HG03066 (cell line): ENCODE data around the gene MERTK.
"Not testable (repeated sequence)": the region's sequence is repeated elsewhere in the genome, so short reads cannot be mapped to it uniquely, and the experiment has no call there.

ENCODE experiments used
- ATAC-seq: cut with Tn5 transposase; IDR thresholded peaks from one replicate; pipeline ENCODE4 v1.9.1; 2021; ENCODE audit warnings: low read depth; ENCODE audit not compliant: unreplicated experiment

Gene MERTK

GRCh38 chr2:111897924-111898702 lies at the start of gene MERTK:
MERTK (plus strand) TSS chr2:111898607; CDS start chr2:111898736, 129 bp downstream.
- peak; percentile 79 for ATAC-seq

- ATAC-seq = not testable (repeated sequence)
These were observed 47.8 kb upstream of the MERTK start for GRCh38 chr2:111850646-111851045.

DNA sequence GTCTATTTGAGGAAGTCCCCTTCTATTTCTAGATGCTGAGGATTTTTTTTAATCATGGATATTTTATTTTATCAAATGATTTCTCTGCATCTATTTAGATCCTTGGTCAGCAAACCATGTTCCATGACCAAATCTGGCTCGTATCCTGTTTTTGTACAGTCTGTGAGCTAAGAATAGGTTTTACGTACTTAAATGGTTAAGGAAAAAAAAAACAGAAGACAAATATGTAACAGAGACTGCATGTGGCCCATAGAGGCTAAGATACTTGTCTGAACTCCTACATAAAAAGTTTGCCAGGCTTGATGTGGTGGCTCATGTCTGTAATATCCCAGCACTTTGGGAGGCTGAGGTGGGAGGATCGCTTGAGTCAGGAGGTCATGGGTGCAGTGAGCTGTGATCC lies 45.9 kb upstream of the MERTK start:
- ATAC-seq = not testable (repeated sequence)

DNA sequence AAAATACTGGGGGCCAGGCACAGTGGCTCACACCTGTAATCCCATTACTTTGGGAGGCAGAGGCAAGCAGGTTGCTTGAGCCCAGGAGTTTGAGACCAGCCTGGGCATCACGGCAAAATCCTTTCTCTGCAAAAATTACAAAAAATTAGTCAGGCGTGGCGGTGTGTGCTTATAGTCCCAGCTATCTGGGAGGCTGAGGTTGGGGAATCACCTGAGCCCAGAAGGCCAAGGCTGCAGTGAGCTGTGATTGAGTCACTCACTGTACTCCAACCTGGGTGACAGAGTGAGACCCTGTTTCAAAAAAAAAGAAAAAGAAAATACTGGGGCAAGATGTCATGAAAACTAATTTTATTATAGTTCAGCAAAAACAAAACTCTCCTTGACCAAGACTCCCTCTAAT lies 38.4 kb upstream of the MERTK start:
- not testable (repeated sequence) for ATAC-seq

DNA sequence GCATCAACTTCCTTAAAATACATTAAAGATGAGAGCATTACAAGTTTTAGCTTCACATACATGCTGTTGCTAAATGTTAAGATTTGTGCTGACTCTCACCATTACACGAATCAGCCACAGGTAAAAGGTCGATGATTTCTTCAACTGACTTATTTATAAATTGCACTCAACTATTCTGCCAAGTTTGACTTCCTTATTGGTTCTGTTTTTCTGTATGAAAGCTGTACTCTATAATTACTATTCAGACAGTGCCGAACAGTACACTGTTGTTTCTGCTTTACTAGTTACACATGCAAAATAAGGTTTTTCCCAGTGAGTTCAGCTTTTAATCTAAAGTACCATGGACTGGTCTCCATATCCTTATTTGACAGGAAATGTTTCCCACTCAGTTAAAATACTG lies 33.3 kb upstream of the MERTK start:
- not testable (repeated sequence) for ATAC-seq

- not testable (repeated sequence) for ATAC-seq
These were observed 25.6 kb upstream of the MERTK start for GRCh38 chr2:111872806-111873205.

DNA sequence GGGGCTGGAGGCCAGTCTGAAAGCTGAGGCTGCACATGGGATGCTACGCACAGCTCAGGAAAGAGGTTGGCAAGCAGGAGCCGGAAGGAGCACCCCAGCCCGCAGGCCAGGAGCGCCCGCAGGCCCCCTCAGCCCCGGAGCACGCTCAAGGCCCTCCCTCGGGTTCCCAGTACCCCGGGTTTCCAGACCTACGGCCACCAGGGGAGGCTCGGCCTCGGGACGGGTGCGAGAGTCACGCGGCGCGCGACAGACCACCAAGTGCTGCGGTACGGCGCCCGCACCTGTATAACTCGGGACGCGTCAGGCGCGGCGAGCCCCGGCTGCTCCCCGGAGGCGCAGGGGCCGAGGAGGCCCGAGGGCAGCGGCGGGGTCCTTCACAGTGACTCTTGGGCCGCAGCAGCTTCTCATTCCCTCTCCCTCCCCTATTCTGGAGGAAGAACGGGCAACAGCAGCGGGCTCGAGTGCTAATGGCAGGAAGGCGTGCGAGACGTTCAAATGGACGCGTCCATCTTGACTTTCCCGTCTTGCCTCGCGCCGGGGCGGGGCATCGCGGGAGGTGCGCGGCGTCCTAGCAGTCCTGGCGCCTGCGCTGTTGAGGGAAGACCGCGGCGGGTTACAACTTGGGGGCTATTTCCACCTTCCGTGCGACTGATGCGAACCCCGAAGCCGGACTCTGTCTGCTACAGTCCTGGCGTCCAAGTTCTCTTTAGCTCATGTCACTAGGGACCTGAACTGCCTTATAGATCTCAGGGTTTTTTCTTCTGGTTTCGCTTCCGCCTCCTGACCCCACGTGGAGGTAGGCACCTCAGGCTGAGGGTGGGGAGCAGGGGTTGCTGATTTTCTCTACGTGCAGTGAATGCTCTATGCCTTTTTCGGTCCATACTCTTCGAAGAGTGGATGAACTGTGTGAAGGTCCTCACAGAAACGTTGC lies 14.5 kb upstream of the MERTK start, which contains the start of gene ANAPC1:
ANAPC1 (minus strand) TSS at position 533 of the 931 bp plus-strand sequence. CDS start 3,368 bp downstream, outside the sequence.
- peak; percentile 78 for ATAC-seq

DNA sequence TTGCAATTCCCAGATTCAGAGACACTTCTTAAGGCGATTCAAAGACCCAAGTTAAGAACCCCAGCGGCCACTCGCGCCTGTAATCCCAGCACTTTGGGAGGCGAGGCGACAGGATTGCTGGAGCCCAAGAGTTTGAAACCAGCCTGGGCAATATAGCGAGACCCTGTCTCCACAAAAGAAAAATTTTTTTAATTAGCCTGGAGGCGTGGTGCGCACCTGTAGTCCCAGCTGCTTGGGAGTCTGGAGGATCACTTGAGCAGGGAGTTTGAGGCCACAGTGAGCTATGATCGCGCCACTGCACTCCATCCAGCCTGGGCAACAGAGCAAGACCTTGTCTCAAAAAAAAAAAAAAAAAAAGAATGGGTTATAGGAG lies 13.8 kb upstream of the MERTK start:
- ATAC-seq = no peak

GRCh38 chr2:111896024-111896423 lies 2.4 kb upstream of the MERTK start:
- ATAC-seq = no peak

DNA sequence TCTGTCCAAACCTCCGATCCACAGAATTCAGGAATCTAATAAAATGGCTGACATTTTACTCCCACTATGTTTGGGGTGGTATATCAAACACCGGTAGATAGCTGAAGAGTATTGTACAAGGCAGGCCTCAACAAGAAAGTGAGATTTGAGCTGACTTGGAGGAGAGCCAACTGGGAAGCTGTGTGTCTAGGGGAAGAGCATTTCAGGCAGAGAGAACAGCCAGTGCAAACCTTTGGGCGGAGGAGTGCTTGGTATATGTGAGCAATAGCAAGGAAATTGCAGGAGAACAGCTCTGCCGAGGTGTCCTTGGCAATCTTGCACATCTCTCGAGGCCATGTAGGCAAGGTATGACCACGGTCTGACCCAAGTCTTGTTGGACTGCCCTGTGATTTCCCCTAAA lies 1.8 kb upstream of the MERTK start:
- ATAC-seq = no peak

GRCh38 chr2:111897630-111897923 lies 830 bp upstream of the MERTK start:
- no peak for ATAC-seq

DNA sequence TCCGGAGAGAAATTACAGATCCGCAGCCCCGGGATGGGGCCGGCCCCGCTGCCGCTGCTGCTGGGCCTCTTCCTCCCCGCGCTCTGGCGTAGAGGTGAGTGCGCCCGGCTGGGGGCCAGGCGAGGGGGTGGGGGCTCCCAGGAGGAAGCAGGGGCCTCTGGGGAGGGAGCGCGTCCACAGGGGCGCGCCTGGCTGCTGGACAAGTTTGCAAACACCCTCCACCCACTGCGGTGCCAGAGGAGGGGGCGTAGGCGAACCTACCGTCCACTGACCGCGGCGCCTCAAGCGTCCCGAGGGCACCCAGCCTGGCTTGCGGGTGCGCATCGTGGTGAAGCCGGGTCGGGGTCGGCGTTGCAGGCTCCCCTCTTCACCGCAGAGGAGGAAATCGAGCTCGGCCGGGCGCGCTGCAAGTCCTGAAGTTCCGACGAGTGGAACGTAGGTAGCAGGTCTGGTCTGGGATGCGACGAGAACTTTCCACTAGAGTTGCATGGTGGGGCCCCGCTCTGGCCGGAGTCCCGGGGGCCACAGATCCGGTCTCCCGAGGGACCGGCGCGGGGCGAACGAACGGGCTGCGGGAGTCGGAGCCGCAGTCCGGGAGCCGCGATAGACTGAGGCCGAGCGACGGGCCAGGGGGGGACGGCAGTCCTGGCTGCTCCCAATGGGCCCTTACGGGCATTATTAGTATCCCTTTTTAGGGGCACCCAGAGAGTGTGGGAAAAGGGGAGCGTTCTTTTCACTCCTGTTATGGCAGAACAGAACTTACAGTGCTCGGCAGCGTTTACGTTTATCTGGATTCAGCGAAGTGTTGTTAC lies 502 bp downstream of the MERTK start:
- ATAC-seq = peak; percentile 24

DNA sequence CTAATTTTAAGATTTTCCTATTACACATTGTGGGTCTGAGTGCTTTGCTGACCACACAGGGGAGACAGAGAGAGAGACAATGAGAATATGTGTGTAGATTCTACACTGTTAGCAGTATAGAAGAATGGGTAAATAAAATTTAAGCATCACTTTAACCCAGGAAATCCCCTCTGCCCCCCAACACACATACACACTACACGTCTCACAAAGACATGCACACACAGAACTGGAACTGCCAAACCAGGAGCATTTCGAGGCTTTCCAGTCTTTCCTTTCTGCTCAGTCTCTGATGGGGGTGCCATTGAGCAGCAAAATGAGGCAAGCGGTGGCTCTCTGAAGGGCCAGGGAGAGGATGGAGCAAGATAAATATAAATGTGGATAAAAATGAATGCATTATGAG lies 2.5 kb downstream of the MERTK start:
- no peak for ATAC-seq

DNA sequence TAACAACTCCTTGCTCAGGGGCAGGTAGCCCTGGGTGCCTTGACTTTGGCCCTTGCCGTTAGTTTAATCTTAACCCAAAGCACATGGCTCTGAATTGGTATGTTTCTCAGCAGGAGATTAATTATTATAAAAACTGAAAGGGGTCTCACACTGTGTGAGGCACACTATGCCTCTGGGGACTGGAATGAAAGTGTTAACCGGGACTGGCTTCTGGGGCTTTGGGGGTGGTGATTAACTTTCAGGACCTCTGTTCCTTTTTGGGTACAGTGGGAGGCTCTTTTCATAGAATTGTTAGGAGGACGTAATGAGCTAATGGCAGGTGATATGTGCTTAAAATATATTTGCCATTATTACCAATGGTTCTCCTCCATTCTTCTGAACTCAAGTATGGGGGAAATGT lies 5.1 kb downstream of the MERTK start:
- ATAC-seq = no peak

- no peak for ATAC-seq
These were observed 5.6 kb downstream of the MERTK start for GRCh38 chr2:111903930-111904439.

- no peak for ATAC-seq
These were observed 6.5 kb downstream of the MERTK start for GRCh38 chr2:111904726-111905474.

- not testable (repeated sequence) for ATAC-seq
These were observed 7.1 kb downstream of the MERTK start for GRCh38 chr2:111905475-111905869.

GRCh38 chr2:111905990-111906735 lies 7.8 kb downstream of the MERTK start:
- ATAC-seq = no peak

DNA sequence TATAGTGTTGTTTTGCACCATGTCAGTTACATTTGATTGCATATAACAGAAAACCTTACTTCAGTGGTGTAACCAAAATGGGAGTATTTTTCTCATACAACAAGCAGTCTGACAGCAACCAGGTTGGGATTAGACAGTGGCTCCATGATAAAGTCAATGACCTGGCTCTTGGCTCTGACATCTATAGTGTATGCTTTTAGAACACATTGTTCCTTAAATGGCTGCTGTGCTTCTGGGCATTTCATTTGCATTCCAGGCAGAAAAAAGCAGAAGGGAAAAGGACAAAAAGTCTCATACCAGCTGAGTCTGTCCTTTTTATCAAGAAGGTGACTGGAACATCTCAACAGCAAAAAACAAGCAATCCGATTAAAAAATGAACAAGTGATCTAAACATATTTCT lies 10.2 kb downstream of the MERTK start:
- ATAC-seq = no peak
